ENCODE measurements around the gene ALX3. TPM values are rescaled to one million over a fixed set of nuclear protein-coding genes. Genes with fewer than 3 reads are reported as not detected.

Gene ALX3
- total RNA-seq, 2 experiments from 2014 or later: not detected

DNA sequence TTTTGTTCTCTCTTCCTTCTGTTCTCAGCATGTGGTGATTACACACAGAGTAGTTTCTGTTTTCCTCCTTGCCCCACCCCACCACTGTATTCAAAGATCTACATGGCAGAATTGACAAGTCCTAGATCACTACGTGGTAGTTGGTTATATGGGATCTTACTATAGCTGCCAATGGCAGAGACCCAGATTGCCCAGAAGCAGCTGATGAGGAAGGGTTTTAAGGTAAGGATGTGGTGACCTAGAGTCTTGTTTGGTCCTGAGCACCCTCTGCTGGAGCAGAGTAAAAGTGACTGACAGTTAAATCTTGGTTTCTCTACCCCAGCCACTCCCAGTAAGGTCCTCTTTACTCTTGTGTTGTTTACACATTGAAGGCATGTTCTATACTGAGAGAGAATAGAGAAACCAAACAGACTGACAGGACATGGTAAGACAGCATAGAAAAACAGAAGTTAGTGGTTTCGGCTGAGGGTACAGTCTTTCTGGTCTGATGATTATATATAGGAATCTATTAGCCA, 58.9 kb downstream of the ALX3 start:
- Mint-ChIP-seq H3K36me3 (peaks cover 42% of the 10 kb centered on the region), H3K27ac (no peak overlapping the region), H3K27me3 (no peaks in the 10 kb centered on the region), H3K4me1 (ENCODE audit: low read depth) (no peaks in the 10 kb centered on the region), H3K9me3 (no peaks in the 10 kb centered on the region), H3K4me3 (no peak overlapping the region)
- POLR2A ChIA-PET: no interaction called here
- CTCF ChIA-PET: interaction anchor here (0.6 to 4.7 kb wide), 19 partner anchors 11 to 375 kb away, joined by 3 to 36 read pairs (median 4); partner anchors contain the start of gene AHCYL1
- intact Hi-C loops (cut with micrococcal nuclease): no loop called here
- DNase-seq: peak; percentile 39

Other genes with a start within 250 kb of the ALX3 start
- 100 to 1,000 TPM; 135 to 140 TPM for gene CSF1, start 159.8 kb downstream of the ALX3 start, total RNA-seq
- 10 to 100 TPM; 89.6 to 92.3 TPM for gene AHCYL1, start 85.9 kb downstream of the ALX3 start, total RNA-seq
- gene STRIP1, start 36.0 kb downstream of the ALX3 start, total RNA-seq: 10 to 100 TPM; 22.7 to 25.7 TPM
- gene UBL4B, start 41.8 kb upstream of the ALX3 start, total RNA-seq: not detected
- under 1 TPM; 0.02 to 0.07 TPM for gene SLC6A17, start 79.8 kb upstream of the ALX3 start, total RNA-seq
- gene KCNC4, start 139.6 kb upstream of the ALX3 start, total RNA-seq: 10 to 100 TPM; 15.0 to 15.1 TPM

Measured in activated CD4-positive, alpha-beta memory T cell treated with anti-CD3 and anti-CD28 coated beads for 36 hours (primary cell).